Thyroid gland (tissue), 4 donors: Measurements from ENCODE around the gene PGAP3.

Experiments used
- POLR2A ChIP-seq, 2 donors: fragments of 450-650 bp; IDR thresholded peaks; one replicate each; pipeline ENCODE4 v1.6.1; 2017; ENCODE audit warnings: antibody characterized with exemption in 2 of 2, mild to moderate bottlenecking in 2 of 2, moderate library complexity in 1 of 2
- TF ChIP-seq, protein P1 (sequence below), 6 experiments: fragments of 200-600 bp in 3 of 6; fragments of 450-650 bp in 3 of 6; sonication (generic) in 3 of 6; IDR thresholded peaks; one replicate each; pipeline ENCODE4 v1.5.1; 2016 to 2019; ENCODE audit warnings: antibody characterized with exemption in 6 of 6, mild to moderate bottlenecking in 2 of 6, inconsistent platforms in 1 of 6, moderate library complexity in 1 of 6

DNA sequence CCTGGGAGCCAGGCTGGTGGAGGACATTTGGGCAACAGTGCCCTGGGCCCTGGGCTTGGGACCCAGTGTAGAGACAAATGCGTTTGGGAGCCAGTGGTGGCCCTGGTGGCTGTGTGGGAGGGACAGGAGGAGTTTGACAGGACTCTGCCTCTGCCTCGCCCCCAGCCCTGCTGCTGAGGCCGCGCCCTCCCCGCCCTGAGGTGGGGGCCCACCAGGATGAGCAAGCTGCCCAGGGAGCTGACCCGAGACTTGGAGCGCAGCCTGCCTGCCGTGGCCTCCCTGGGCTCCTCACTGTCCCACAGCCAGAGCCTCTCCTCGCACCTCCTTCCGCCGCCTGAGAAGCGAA lies 34.6 kb downstream of the PGAP3 start:
- TF ChIP-seq POLR2A (IDR thresholded peaks at IDR 0.05), result no peak
- TF ChIP-seq, protein P1, sequence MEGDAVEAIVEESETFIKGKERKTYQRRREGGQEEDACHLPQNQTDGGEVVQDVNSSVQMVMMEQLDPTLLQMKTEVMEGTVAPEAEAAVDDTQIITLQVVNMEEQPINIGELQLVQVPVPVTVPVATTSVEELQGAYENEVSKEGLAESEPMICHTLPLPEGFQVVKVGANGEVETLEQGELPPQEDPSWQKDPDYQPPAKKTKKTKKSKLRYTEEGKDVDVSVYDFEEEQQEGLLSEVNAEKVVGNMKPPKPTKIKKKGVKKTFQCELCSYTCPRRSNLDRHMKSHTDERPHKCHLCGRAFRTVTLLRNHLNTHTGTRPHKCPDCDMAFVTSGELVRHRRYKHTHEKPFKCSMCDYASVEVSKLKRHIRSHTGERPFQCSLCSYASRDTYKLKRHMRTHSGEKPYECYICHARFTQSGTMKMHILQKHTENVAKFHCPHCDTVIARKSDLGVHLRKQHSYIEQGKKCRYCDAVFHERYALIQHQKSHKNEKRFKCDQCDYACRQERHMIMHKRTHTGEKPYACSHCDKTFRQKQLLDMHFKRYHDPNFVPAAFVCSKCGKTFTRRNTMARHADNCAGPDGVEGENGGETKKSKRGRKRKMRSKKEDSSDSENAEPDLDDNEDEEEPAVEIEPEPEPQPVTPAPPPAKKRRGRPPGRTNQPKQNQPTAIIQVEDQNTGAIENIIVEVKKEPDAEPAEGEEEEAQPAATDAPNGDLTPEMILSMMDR (IDR thresholded peaks at IDR 0.05), result no peak
